A549 (cell line): ENCODE results near the gene SHMT2. TPM values are rescaled to one million over a fixed set of nuclear protein-coding genes. Genes with fewer than 3 reads are reported as not detected.

ENCODE experiments used
- ATAC-seq, 2 experiments: fragments of 200-7000 bp in 1 of 2; fragments of >200 bp in 1 of 2; cut with Nextera tagmentation in 1 of 2; cut with Tn5 transposase in 1 of 2; 3 replicates each; pipeline versions ENCODE4 v1.8.0 to v1.9.1; 2018 to 2020; ENCODE audit warnings: mild to moderate bottlenecking in 1 of 2, moderate library complexity in 1 of 2
- CTCF ChIA-PET: fragments of 300-600 bp; sonication (Branson Sonifier 250); formaldehyde crosslinking; extraction: SDS; loops from one replicate; lab custom pipeline; 2021; ENCODE audit warnings: antibody characterized with exemption, inconsistent platforms; lab: Yijun Ruan, JAX
- POLR2A ChIA-PET: fragments of 350-600 bp; formaldehyde crosslinking; extraction: SDS; loops from one replicate; lab custom pipeline; 2021; ENCODE audit warnings: antibody characterized with exemption, inconsistent platforms; lab: Yijun Ruan, JAX
- DNase-seq, 2 experiments: peaks; one replicate each; pipeline versions ENCODE4 v3.0.0 to v3.0.0-alpha.2; 2011 to 2016; ENCODE audit warnings: low read depth in 1 of 2, low spot score in 1 of 2
- FAIRE-seq: peaks from 2 replicates; lab custom pipeline; 2011; peaks lifted over from hg19 to GRCh38; lab: Jason Lieb, UNC
- H3K27ac ChIP-seq, 2 experiments: fragments of >200 bp; sonication (Bioruptor Twin); formaldehyde crosslinking; 3 replicates each; pipeline ENCODE4 v1.5.1; 2016 to 2017
- H3K4me1 ChIP-seq: fragments of >200 bp; sonication (Bioruptor Twin); formaldehyde crosslinking; 3 replicates; pipeline ENCODE4 v1.6.1; 2016
- H3K4me2 ChIP-seq: fragments of >200 bp; sonication (Bioruptor Twin); formaldehyde crosslinking; 3 replicates; pipeline ENCODE4 v1.6.1; 2016
- H3K4me3 ChIP-seq: fragments of >200 bp; sonication (Bioruptor Twin); formaldehyde crosslinking; 3 replicates; pipeline ENCODE4 v1.5.1; 2016
- H3K9me3 ChIP-seq: fragments of >200 bp; sonication (Bioruptor Twin); formaldehyde crosslinking; 3 replicates; pipeline ENCODE4 v1.6.1; 2016
- CBX2 ChIP-seq: fragments of 200-600 bp; sonication (generic); IDR thresholded peaks from 2 replicates; pipeline ENCODE4 v1.6.1; 2016; ENCODE audit warnings: low read depth, mild to moderate bottlenecking, borderline replicate concordance
- CEBPB ChIP-seq, 2 experiments: fragments of >200 bp in 1 of 2; sonication (Bioruptor Twin) in 1 of 2; formaldehyde crosslinking in 1 of 2; IDR thresholded peaks; 2 replicates each; pipeline ENCODE4 v1.6.1; 2012 to 2016
- EHF ChIP-seq: fragments of 250-450 bp; sonication (Bioruptor Pico); IDR thresholded peaks from 2 replicates; pipeline ENCODE4 v1.5.0; 2020; ENCODE audit warnings: mild to moderate bottlenecking
- EP300 ChIP-seq, 2 experiments: fragments of >200 bp; sonication (Bioruptor Twin); formaldehyde crosslinking; IDR thresholded peaks; 2 replicates in 1 of 2; 3 replicates in 1 of 2; pipeline ENCODE4 v1.6.1; 2016 to 2017
- FOSB ChIP-seq: fragments of 250-450 bp; sonication (Bioruptor Pico); IDR thresholded peaks from 2 replicates; pipeline ENCODE4 v1.5.0; 2020; ENCODE audit warnings: mild to moderate bottlenecking, moderate library complexity
- FOSL2 ChIP-seq, 2 experiments: fragments of 450-650 bp in 1 of 2; fragments of >200 bp in 1 of 2; sonication (Bioruptor Twin) in 1 of 2; formaldehyde crosslinking; IDR thresholded peaks; 2 replicates each; pipeline versions ENCODE4 v1.5.0 to v1.6.1; 2016 to 2020; ENCODE audit warnings: mild to moderate bottlenecking in 1 of 2, moderate library complexity in 1 of 2
- FOXS1 ChIP-seq: fragments of 250-450 bp; sonication (Bioruptor Pico); IDR thresholded peaks from 2 replicates; pipeline ENCODE4 v1.5.0; 2020; ENCODE audit warnings: mild to moderate bottlenecking, moderate library complexity
- HEYL ChIP-seq: fragments of 250-450 bp; sonication (Bioruptor Pico); IDR thresholded peaks from 2 replicates; pipeline ENCODE4 v1.8.0; 2021; ENCODE audit warnings: mild to moderate bottlenecking, moderate library complexity
- HOXA7 ChIP-seq: fragments of 250-450 bp; sonication (Bioruptor Pico); IDR thresholded peaks from 2 replicates; pipeline ENCODE4 v1.5.0; 2020; ENCODE audit warnings: mild to moderate bottlenecking, moderate library complexity
- JUNB ChIP-seq: fragments of >200 bp; sonication (Bioruptor Twin); formaldehyde crosslinking; IDR thresholded peaks from 2 replicates; pipeline ENCODE4 v1.6.1; 2016
- KDM5A ChIP-seq: fragments of 200-600 bp; sonication (generic); IDR thresholded peaks from 2 replicates; pipeline ENCODE4 v1.6.1; 2016; ENCODE audit warnings: antibody characterized with exemption, mild to moderate bottlenecking
- MAFK ChIP-seq: fragments of 450-650 bp; IDR thresholded peaks from 2 replicates; pipeline ENCODE4 v1.6.1; 2014; ENCODE audit not compliant: partially characterized antibody
- MAZ ChIP-seq: fragments of 150-350 bp; IDR thresholded peaks from 2 replicates; pipeline ENCODE4 v1.6.1; 2014; ENCODE audit warnings: antibody characterized with exemption, low read depth, low read length, borderline replicate concordance
- NPAS2 ChIP-seq: fragments of 250-450 bp; sonication (Bioruptor Pico); IDR thresholded peaks from 2 replicates; pipeline ENCODE4 v1.8.0; 2022; ENCODE audit warnings: mild to moderate bottlenecking, moderate library complexity, borderline replicate concordance
- NR3C1 ChIP-seq: fragments of >200 bp; sonication (Bioruptor Twin); formaldehyde crosslinking; IDR thresholded peaks from 3 replicates; pipeline ENCODE4 v1.6.1; 2017
- PHF8 ChIP-seq: fragments of 200-600 bp; sonication (generic); IDR thresholded peaks from 2 replicates; pipeline ENCODE4 v1.6.1; 2016; ENCODE audit warnings: low read depth, mild to moderate bottlenecking, antibody characterized with exemption, moderate library complexity, borderline replicate concordance
- POLR2AphosphoS2 ChIP-seq: conservative IDR thresholded peaks from 2 replicates; pipeline ENCODE4 v1.6.1; 2012; ENCODE audit warnings: low read length, improper control_type of control experiment, inconsistent platforms
- RAD21 ChIP-seq, 2 experiments: fragments of >200 bp in 1 of 2; sonication (Bioruptor Twin) in 1 of 2; formaldehyde crosslinking in 1 of 2; IDR thresholded peaks in 1 of 2; conservative IDR thresholded peaks in 1 of 2; 2 replicates in 1 of 2; 3 replicates in 1 of 2; pipeline ENCODE4 v1.6.1; 2012 to 2018; ENCODE audit warnings: inconsistent platforms in 1 of 2
- RARB ChIP-seq: fragments of 250-450 bp; sonication (Bioruptor Pico); IDR thresholded peaks from 2 replicates; pipeline ENCODE4 v1.8.0; 2021; ENCODE audit warnings: mild to moderate bottlenecking, moderate library complexity
- RFX5 ChIP-seq: fragments of 450-650 bp; IDR thresholded peaks from 2 replicates; pipeline ENCODE4 v1.7.1; 2014; ENCODE audit warnings: antibody characterized with exemption, mild to moderate bottlenecking, moderate library complexity
- RNF2 ChIP-seq: fragments of 200-600 bp; sonication (generic); IDR thresholded peaks from 2 replicates; pipeline ENCODE4 v1.6.1; 2016; ENCODE audit warnings: low read depth, mild to moderate bottlenecking, antibody characterized with exemption, moderate library complexity, borderline replicate concordance
- SREBF2 ChIP-seq: fragments of 450-650 bp; IDR thresholded peaks from 2 replicates; pipeline ENCODE4 v1.6.1; 2014; ENCODE audit warnings: mild to moderate bottlenecking, moderate library complexity
- ZC3H11A ChIP-seq: fragments of 450-650 bp; IDR thresholded peaks from 2 replicates; pipeline ENCODE4 v1.6.1; 2014; ENCODE audit warnings: antibody characterized with exemption, mild to moderate bottlenecking
- WGBS: methylation state at CpG from one replicate; pipeline ENCODE4 v1.1.6; 2017; ENCODE audit errors: missing lambda C conversion rate; 5-methylcytosine and 5-hydroxymethylcytosine counted together
- polyA plus RNA-seq, 4 experiments: library from polyadenylated mRNA; depleted of rRNA in 3 of 4; stranded (reverse); fragments of >200 nt; fragmentation: RNase III in 1 of 4; extraction: RNeasy Plus Mini Kit Qiagen cat#74134 plus additional on column Dnase treatment in 1 of 4; gene quantifications; 2 replicates in 3 of 4; 3 replicates in 1 of 4; pipeline ENCODE4 v1.2.3, GENCODE V29; 2011 to 2017
- TF ChIP-seq, protein P1 (sequence below): fragments of >200 bp; sonication (Bioruptor Twin); formaldehyde crosslinking; IDR thresholded peaks from 2 replicates; pipeline ENCODE4 v1.6.1; 2016
- TF ChIP-seq, protein P2 (sequence below): fragments of 250-450 bp; sonication (Bioruptor Pico); IDR thresholded peaks from 2 replicates; pipeline ENCODE4 v1.5.0; 2020; ENCODE audit warnings: low read depth, mild to moderate bottlenecking, moderate library complexity
- TF ChIP-seq, protein P3 (sequence below): IDR thresholded peaks from 2 replicates; pipeline ENCODE4 v1.6.1; 2012

The SHMT2 gene
- polyA plus RNA-seq, 2 of the 4 experiments (the other 2 are of a cell fraction), result 113 to 156 TPM

DNA sequence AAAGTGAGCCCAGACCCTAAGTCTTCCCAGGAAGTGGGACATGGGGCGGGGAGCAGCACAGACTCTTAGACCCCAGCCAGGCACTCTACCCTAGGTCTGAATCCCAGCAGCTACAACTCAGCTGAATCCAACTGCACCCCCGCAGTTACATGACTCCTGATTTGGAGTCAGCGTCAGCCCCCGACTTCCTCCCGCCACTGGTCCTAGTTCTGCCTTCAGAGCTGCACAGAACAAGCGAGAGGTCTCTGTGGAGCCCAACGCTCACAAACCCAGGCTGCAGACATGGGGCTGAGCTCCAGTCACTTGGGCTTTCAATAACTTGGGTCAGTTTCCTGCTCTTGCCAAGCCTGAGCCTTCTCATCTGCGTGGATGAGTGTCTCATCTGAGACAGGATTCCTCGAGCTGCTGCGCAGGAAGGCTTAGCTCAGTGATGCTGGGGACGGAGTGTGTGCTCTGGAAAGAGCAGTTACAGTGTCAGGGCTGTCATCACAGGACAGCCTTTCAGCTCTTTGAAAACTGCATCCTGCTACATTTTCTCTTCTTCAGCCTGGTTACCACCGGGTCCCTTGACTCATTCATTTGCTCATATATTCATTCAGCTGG is 43.5 kb upstream of the SHMT2 start:
- 87% methylated on average over 12 of the region's 12 CpGs for WGBS
- DNase-seq (no peak), FAIRE-seq (no peak), ATAC-seq (no peak)
- TF ChIP-seq POLR2AphosphoS2 (no peak), FOSL2 (IDR thresholded peaks at IDR 0.05) (no peak), FOSL2 (CRISPR knock-in tag; IDR thresholded peaks at IDR 0.05) (no peak), SREBF2 (no peak), MAFK (no peak), RNF2 (no peak), NR3C1 (no peak), HEYL (no peak), CEBPB (IDR thresholded peaks at IDR 0.05) (no peak), RARB (CRISPR knock-in tag) (no peak), RAD21 (conservative IDR thresholded peaks at IDR 0.05 in 1 of 2, IDR thresholded peaks at IDR 0.05 in 1 of 2) (no peak), JUNB (no peak), CBX2 (no peak)
- TF ChIP-seq, protein P1, sequence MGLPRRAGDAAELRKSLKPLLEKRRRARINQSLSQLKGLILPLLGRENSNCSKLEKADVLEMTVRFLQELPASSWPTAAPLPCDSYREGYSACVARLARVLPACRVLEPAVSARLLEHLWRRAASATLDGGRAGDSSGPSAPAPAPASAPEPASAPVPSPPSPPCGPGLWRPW, result no peak
- TF ChIP-seq, protein P2, sequence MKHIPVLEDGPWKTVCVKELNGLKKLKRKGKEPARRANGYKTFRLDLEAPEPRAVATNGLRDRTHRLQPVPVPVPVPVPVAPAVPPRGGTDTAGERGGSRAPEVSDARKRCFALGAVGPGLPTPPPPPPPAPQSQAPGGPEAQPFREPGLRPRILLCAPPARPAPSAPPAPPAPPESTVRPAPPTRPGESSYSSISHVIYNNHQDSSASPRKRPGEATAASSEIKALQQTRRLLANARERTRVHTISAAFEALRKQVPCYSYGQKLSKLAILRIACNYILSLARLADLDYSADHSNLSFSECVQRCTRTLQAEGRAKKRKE, result no peak
- no peak overlapping the region for H3K4me2 ChIP-seq
- no peaks in the 10 kb centered on the region for H3K9me3 ChIP-seq
- no peaks in the 10 kb centered on the region for H3K4me1 ChIP-seq
- ChIA-PET POLR2A (no interaction called here), CTCF (interaction anchor here (0.8 to 27.5 kb wide), 19 partner anchors 4 to 173 kb away, joined by 3 to 1152 read pairs (median 4); partner anchors contain the start of genes LRP1, NEMP1 and STAT6)
- H3K27ac ChIP-seq, result no peak overlapping the region
- H3K4me3 ChIP-seq, result no peak overlapping the region

DNA sequence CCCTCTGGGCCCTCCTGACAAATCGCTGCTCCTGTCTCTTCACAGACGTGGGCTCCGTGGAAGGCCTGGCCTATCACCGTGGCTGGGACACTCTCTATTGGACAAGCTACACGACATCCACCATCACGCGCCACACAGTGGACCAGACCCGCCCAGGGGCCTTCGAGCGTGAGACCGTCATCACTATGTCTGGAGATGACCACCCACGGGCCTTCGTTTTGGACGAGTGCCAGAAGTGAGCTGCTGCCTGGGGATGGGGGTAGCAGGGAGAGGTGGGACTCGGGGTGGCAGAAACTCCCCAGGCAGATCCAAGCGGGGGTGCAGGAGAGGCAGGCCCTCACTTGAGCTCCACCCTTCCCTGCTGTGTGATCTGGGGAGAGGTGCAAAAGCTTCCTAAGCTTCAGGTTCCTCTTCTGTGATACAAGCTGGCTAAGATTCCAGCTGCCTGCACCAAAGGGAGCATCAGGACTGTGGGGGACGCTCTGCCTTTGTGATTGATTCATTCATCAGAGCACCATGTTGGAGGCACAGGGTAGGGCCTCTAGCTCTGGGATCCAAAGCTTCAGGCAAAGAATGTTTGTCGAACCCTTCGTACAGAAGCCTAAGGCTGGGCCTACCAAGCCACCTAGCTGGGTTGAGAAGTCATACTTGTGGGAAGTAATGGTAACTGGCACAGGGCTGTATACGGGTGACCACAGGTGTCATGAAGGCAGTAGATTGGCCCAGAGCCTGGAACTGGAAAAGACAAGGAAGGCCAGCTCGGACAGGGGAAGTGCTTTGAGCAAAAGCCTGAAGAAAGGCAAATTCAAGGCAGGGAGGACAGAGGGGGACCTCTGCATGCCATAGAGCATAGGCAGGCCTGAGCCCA is 42.1 kb upstream of the SHMT2 start:
- ChIA-PET POLR2A (no interaction called here), CTCF (interaction anchor here (0.7 to 27.5 kb wide), 15 partner anchors 2 to 121 kb away, joined by 3 to 1152 read pairs (median 4); partner anchors contain the start of genes LRP1, SHMT2 and STAT6)
- ATAC-seq (no peak), FAIRE-seq (no peak), DNase-seq (no peak)
- WGBS, result 66% methylated on average over 18 of the region's 21 CpGs
- Histone ChIP-seq H3K4me1 (no peaks in the 10 kb centered on the region), H3K27ac (no peak overlapping the region), H3K9me3 (no peaks in the 10 kb centered on the region), H3K4me3 (no peak overlapping the region), H3K4me2 (no peak overlapping the region)
- TF ChIP-seq EP300 (IDR thresholded peaks at IDR 0.05) (no peak), PHF8 (no peak), FOXS1 (no peak), KDM5A (no peak), EHF (CRISPR knock-in tag) (no peak), ZC3H11A (no peak), NR3C1 (no peak), NPAS2 (CRISPR knock-in tag) (no peak), FOSB (CRISPR knock-in tag) (no peak), HOXA7 (CRISPR knock-in tag) (no peak), CEBPB (IDR thresholded peaks at IDR 0.05) (no peak), MAZ (no peak), RFX5 (no peak)
- TF ChIP-seq, protein P3, sequence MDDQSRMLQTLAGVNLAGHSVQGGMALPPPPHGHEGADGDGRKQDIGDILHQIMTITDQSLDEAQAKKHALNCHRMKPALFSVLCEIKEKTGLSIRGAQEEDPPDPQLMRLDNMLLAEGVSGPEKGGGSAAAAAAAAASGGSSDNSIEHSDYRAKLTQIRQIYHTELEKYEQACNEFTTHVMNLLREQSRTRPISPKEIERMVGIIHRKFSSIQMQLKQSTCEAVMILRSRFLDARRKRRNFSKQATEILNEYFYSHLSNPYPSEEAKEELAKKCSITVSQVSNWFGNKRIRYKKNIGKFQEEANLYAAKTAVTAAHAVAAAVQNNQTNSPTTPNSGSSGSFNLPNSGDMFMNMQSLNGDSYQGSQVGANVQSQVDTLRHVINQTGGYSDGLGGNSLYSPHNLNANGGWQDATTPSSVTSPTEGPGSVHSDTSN, result no peak
